Mononuclear cell (primary cell): ENCODE results near the gene HCN2. TPM values are rescaled to one million over a fixed set of nuclear protein-coding genes. Genes with fewer than 3 reads are reported as not detected.
A peak's percentile ranks its signal among the peaks of the same experiment; 100 is the strongest.
"Not testable (repeated sequence)": the region's sequence is repeated elsewhere in the genome, so short reads cannot be mapped to it uniquely, and the experiment has no call there.

Source experiments
- H3K27me3 ChIP-seq: 2 replicates; pipeline ENCODE4 v1.6.0; 2011; ENCODE audit warnings: low read length, control low read depth; ENCODE audit not compliant: insufficient read depth
- H3K4me1 ChIP-seq: 2 replicates; pipeline ENCODE4 v1.5.1; 2011; ENCODE audit warnings: mild to moderate bottlenecking, low read length, control low read depth; ENCODE audit not compliant: insufficient read depth
- H3K4me3 ChIP-seq: 2 replicates; pipeline ENCODE4 v1.5.1; 2011; ENCODE audit warnings: mild to moderate bottlenecking, low read length, moderate library complexity
- H3K9me3 ChIP-seq: 2 replicates; pipeline ENCODE4 v1.5.1; 2011; ENCODE audit warnings: low read depth, mild to moderate bottlenecking, control low read depth, low read length
- total RNA-seq: library from RNA; depleted of rRNA; stranded (reverse); fragments of >200 nt; gene quantifications from one replicate; pipeline ENCODE4 v1.2.3, GENCODE V29; 2012

Gene HCN2
- total RNA-seq, 1 donor, result 0.21 TPM

DNA sequence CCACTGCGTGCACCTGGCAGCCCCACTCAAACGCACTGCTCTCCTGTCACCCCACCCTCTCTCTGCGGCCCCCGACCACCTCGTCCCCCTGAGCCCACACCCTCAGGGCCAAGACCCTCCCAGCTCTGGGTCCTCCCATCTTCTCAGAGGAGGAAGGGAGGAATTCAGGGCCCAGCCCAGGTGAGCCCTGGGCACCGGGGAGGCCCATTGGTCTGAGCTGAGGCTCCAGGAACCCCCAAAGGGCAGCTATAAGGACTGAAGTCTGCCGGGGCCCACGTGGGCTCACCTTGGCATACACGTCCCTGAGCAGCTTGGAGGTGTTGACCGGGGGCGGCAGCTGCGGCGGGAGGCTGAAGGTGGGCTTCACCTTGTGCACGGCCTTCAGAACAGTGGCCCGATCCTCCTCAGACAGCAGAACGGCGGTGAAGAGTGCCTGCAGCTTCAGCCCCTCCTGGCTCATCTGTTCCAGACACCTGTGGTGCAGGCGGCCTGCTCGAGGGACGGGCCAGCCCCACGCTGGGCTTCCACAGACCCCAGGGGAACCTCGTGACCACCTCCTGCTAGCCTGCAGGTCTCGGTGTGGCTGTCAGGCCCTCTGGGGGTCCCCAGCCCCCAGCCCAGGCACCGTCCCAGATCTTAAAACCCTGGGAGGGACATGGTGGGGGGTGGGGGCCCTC, 34.9 kb downstream of the HCN2 start:
- H3K9me3 ChIP-seq, result no peaks in the 10 kb centered on the region
- no peaks in the 10 kb centered on the region for H3K27me3 ChIP-seq
- no peak overlapping the region for H3K4me3 ChIP-seq
- H3K4me1 ChIP-seq, result no peaks in the 10 kb centered on the region

DNA sequence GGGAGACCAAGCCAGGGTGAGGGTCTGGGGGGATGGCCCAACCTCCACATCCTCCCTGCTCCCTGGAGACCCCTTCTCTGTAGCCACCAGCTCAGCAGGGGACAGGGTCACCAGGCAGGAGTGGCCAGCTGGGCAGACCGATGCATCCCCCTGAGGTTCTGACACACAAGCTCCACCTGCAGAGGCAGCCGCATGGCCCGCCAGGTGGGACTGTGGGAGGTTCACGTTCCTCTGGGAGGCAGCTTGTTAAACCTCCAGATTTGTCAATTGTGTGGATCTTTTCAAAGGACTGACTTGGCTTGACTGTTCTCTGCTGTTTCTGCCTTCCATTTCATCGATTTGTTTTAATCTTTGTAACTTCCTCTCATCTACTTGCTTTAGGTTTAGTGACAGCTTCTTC, 35.6 kb downstream of the HCN2 start:
- H3K4me3 ChIP-seq, result no peak overlapping the region
- no peaks in the 10 kb centered on the region for H3K27me3 ChIP-seq
- no peaks in the 10 kb centered on the region for H3K4me1 ChIP-seq
- H3K9me3 ChIP-seq, result no peaks in the 10 kb centered on the region

DNA sequence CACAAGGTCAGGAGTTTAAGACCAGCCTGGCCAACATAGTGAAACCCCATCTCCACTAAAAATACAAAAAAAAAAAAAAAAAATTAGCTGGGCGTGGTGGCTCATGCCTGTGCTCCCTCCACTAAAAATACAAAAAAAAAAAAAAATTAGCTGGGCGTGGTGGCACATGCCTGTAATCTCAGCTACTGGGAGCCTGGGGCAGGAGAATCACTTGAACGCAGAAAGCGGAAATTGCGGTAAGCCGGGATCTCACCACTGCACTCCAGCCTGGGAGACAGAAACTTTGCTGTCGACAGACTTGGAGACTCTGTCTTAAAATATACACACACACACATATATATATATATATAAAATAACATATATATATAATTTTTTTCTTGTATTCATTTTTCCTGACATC, 36.9 kb downstream of the HCN2 start:
- not testable (repeated sequence) for H3K27me3 ChIP-seq, H3K9me3 ChIP-seq, H3K4me3 ChIP-seq, H3K4me1 ChIP-seq

DNA sequence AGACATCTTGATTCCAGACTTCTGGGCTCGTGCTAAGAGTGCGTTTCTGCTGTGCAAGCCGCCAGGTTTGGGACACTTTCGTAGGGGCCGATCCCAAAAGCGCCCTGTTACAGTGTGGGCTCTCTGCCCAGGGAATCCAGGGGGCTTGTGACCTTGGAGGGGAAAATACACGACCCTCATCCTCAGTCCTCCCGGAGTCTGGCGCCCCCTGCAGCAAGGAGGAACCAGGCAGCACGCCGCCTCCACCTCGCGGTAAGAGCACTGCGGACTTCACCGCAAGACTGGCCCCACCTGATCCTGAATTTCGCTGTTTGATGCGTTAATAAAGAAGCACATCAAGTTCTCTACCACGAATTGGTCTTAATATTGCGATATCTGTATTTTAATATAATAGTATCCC, 38.5 kb downstream of the HCN2 start:
- H3K27me3 ChIP-seq, result no peaks in the 10 kb centered on the region
- H3K4me3 ChIP-seq, result no peak overlapping the region
- peaks cover 13% of the 10 kb centered on the region for H3K4me1 ChIP-seq
- H3K9me3 ChIP-seq, result no peaks in the 10 kb centered on the region

DNA sequence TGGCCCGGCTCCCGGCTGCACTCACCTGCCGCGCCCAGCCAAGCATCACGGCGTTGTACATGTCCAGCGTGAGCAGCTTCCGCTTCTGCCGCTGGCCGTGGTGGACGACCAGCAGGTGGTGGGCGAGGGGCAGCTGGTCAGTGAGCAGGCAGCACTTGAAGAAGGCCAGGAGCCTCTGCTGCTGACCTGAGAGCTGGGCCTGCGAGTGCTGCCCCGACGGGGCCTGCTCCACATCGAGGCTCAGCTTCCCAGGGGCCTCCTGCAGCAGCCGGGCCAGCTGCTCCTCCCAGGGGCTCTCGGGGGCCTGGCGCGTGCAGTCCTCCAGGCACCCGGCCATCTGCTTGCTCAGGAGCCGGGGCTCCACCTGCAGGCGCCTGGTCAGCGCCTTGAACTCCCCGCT, 39.8 kb downstream of the HCN2 start:
- not testable (repeated sequence) for H3K27me3 ChIP-seq, H3K4me3 ChIP-seq, H3K9me3 ChIP-seq
- H3K4me1 ChIP-seq, result peaks cover 22% of the 10 kb centered on the region

DNA sequence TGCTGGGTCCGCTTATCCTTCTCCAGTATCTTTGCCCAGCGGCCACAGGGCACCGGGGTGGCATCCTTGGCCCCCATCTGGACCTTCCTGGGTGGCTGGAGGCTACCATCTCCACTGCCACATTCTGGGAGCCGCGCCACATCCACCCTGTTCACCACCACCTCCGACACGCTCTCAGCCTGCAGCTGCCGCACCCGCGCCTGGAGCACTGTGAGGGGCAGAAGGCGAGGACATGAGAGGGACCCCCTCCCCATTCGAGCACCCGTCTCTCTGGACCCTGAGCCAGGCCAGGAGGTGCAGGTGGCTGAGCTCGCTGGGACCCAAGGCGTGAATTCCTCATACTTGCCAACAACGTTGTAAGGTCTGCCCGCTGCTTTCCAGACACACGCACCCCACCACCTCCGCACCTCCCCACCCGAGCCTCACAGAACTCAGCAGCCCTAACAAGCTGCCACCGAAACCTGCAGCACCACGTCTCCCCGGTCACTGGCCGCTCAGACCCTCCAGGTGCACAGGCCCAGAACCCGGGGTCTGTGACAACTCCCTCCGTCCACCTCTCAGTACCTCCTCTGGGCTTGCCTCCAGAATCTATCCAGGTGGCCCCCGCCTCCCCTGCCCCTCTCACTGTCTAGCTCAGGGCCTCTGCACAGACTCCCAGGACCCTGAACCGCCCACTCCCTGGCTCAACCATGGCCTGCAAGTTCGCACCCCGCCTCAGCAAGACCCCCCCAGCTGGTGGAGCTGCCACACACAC, 40.5 kb downstream of the HCN2 start:
- no peak overlapping the region for H3K4me3 ChIP-seq
- H3K4me1 ChIP-seq, result peaks cover 22% of the 10 kb centered on the region
- H3K9me3 ChIP-seq, result no peaks in the 10 kb centered on the region
- H3K27me3 ChIP-seq, result no peaks in the 10 kb centered on the region

DNA sequence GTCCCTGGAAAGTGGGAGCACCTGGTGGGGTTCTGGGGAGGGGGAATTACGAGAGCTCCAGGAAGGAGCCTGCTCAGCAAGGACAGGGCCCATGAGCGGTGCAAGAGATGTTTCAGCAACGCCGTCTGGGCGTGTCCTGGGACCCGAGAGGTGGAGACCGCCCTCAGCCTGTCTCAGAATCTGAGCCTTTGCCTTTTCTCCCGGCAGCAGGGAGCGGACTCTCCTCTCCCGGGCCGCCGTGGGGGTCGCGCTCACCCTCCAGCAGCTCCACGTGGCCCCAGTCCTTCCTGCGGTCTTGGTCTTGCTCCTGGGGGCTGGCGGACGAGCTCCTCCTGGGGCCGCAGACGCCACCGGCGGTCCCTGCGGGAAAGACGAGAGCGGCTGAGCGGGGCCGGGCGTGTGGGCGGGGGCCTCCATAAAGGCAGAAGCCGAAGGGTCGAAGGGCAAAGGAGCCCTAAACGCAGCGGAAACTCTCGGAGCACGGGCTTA, 42.9 kb downstream of the HCN2 start:
- peaks cover 22% of the 10 kb centered on the region for H3K4me1 ChIP-seq
- no peaks in the 10 kb centered on the region for H3K9me3 ChIP-seq
- peak overlapping the region; percentile 80 for H3K4me3 ChIP-seq
- H3K27me3 ChIP-seq, result no peaks in the 10 kb centered on the region

DNA sequence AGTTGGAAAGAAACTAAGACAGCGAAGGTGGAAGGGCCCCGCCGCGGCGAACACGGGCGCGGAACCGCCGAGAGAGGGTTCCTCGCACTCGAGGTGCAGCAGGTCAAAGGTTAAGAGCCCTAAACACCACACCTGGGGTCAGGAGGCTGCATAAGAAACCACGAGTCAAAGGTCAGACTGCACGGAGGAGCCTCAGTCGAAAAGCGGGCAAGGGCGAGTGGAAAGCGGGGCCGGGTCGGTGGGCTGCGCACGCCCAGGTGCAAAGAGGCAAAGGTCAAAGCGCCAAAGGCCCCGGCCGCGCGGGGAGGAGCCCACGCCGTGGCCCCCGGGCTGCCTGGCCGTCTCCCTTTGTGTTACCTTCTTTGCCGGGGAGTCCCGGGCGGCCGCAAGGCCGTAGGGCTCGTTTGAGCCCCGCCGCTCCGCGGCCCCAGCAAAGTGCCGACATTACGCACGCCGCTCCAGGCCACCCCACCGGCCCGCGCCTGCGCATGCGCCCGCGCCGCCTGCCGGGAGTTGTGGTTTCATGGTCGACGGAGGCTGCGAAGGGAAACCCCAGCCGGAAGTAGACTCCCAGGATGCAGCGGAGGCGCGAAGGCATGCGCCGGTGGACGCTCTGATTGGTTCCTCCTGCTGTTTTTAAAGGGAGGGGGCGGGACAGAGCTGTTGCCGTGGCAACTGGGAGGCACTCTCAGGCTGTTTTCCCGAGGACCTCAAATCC, 43.5 kb downstream of the HCN2 start, which contains the start of gene POLRMT:
TSS of gene POLRMT (minus strand) at position 470 of the 718 bp plus-strand sequence. CDS start at position 445, 25 bp downstream.
- Histone ChIP-seq H3K4me1 (peaks cover 22% of the 10 kb centered on the region), H3K4me3 (peak within 1 kb of the TSS; percentile 80), H3K27me3 (no peaks in the 10 kb centered on the region), H3K9me3 (no peaks in the 10 kb centered on the region)

DNA sequence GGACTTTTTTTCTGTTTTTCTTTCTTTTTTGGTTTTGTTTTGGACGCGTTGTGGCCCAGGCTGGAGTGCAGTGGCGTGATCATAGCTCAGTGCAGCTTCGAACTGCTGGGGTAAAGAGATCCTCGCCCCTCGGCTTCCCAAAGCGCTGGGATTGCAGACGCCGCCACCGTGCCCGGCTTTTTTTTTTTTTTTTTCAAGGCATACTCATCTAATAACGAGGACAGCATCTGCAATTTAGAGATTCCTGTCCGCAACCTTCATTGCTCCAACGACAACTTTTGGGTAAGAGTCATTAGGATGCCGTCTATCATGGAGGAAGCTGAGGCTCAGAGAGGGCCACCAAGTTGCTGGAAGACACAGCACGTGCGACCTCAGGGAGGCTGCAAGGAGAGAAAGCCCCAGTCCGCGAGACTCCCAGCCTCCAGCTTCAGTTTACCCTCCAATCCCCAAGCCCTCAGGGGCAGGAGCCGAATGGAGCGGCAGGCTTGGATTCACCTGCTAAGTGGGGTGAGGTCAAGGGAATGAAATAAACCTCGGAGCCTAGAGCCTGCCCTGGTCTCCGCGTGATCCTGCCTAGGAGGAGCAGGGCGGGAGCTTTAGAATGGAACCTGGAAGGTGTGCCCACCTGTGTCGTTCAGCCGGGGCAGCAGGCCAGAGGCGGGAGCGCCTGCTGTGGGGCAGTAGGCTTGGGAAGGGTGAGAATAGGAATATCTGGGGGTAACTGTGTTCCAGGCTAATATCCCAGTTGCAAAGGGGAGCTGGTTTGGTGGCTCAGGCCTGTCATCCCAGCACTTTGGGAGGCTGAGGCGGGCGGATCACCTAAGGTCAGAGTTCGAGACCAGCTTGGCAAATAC, 44.3 kb downstream of the HCN2 start:
- no peaks in the 10 kb centered on the region for H3K27me3 ChIP-seq
- H3K9me3 ChIP-seq, result no peaks in the 10 kb centered on the region
- H3K4me3 ChIP-seq, result peak overlapping the region; percentile 80
- H3K4me1 ChIP-seq, result peaks cover 30% of the 10 kb centered on the region

DNA sequence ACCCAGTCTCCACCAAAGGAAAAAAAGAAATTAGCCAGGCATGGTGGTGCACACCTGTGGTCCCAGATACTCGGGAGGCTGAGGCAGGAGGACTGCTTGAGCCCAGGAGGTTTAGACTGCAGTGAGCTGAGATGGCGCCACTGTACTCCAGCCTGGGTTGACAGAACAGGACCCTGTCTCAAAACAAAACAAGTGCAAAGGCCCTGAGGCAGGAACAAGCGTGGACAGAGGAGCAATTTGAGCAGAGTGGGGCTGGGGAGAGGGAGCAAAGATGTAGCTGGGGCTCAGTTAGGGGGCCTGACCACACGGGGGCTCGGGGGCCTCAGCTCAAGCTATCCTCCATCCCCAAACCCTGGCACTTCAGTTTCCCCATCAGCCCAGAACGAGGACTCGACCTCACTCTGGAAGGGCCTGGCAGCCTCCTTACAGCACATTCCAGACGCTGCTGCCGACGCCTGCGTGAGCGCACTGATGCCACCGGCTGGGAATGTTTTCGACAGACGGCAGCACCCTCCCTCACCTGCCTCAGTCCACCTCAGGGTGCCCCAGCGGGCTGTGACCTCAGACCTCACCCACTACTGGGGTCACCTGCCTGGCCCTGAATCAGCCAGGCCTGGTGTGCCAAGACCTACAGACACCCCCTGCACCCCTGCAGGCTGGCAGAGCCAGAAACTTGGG, 45.4 kb downstream of the HCN2 start:
- Histone ChIP-seq H3K4me1 (peaks cover 35% of the 10 kb centered on the region), H3K9me3 (no peaks in the 10 kb centered on the region), H3K4me3 (no peak overlapping the region), H3K27me3 (no peaks in the 10 kb centered on the region)

DNA sequence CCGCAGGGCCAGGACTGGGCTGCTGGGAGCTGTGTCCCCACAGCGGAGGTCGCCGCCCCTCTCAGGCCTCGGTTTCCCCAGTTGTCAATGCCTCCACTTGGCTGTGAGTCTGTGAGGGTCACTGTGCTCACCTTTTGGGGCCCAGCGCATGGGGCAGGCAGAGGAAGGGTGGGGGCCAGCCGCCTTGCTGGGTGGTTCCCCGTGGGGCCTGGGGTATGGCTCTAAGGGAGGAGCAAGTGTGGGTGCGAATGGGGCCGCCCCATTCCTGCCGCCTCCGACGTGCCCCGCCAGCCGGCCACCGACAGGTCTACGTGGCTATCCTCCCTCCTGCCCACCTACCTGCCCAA, 49.2 kb downstream of the HCN2 start:
- Histone ChIP-seq H3K4me3 (no peak overlapping the region), H3K9me3 (no peaks in the 10 kb centered on the region), H3K4me1 (peaks cover 18% of the 10 kb centered on the region), H3K27me3 (no peaks in the 10 kb centered on the region)

DNA sequence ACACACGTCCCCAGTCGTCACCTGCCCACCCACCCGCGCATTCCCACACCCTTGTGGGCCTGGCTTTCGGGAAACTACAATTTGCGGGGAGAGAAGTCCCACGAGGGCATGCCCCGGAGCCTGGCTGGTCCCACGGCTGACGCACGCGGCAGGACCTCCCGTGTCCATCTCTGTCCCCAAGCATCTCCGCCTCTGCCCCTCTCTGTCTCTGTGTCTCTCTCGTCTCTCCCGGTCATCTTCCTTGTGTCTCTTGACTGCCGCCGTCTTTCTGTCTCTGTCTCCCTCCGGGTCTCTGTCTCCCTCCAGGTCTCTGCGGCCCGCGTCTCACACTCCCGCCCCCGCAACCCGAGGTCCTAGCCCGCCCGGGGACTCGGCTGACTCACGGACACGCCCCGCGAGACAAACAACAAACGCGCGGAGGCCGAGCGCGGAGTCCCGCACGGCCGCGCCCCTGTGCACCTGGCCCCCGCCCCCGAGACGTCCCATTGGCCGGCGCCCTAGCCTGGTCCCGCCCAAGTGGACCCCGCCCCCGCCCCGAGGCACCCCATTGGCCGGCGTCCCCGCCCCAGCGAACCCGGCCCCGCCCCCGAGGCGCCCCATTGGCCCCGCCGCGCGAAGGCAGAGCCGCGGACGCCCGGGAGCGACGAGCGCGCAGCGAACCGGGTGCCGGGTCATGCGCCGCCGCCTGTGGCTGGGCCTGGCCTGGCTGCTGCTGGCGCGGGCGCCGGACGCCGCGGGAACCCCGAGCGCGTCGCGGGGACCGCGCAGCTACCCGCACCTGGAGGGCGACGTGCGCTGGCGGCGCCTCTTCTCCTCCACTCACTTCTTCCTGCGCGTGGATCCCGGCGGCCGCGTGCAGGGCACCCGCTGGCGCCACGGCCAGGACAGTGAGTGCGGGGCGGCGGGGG, 49.8 kb downstream of the HCN2 start, which contains the start of gene FGF22:
TSS of gene FGF22 (plus strand) at position 627 of the 908 bp plus-strand sequence. CDS start at position 674, 47 bp downstream.
- no peak within 1 kb of the TSS for H3K4me3 ChIP-seq
- peaks cover 12% of the 10 kb centered on the region for H3K4me1 ChIP-seq
- no peaks in the 10 kb centered on the region for H3K27me3 ChIP-seq
- H3K9me3 ChIP-seq, result no peaks in the 10 kb centered on the region

DNA sequence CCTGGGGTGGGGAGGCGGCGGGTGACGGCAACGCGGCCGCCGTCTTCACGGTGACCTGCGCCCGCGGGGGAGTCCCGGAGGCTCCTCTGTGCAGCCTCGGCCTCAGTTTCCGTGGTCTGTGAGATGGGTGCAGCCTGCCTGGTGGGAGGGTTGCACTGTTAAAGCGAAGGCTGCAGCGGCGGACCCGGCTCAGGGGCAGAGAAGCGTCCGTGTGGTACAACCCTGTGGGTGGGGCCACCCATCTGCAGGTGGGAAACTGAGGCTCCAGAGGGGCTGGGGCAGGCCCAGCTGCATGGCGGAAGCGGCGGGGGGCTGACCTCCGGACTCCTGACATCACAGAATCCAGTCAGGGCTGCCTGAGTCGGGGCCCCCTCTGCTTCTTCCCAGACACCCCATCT, 50.5 kb downstream of the HCN2 start:
- no peak overlapping the region for H3K4me3 ChIP-seq
- no peaks in the 10 kb centered on the region for H3K9me3 ChIP-seq
- peaks cover 12% of the 10 kb centered on the region for H3K4me1 ChIP-seq
- no peaks in the 10 kb centered on the region for H3K27me3 ChIP-seq
